ENCODE results near the gene SETBP1.
A peak's percentile ranks its signal among the peaks of the same experiment; 100 is the strongest.

SETBP1 gene

GRCh38 chr18:45014047-45014501, 333.4 kb downstream of the SETBP1 start:
- Histone ChIP-seq H3K27me3 (ENCODE audit: control insufficient read depth, insufficient read depth, low read length) (no peaks in the 10 kb centered on the region), H3K9me3 (ENCODE audit: control insufficient read depth, low read length) (no peaks in the 10 kb centered on the region), H3K4me1 (peaks cover 9% of the 10 kb centered on the region), H3K36me3 (ENCODE audit: control insufficient read depth, insufficient read depth, low read length) (no peaks in the 10 kb centered on the region), H3K27ac (no peak overlapping the region), H3K79me2 (peaks cover 13% of the 10 kb centered on the region), H3K9ac (no peak overlapping the region), H2AFZ (no peak overlapping the region), H3K4me3 (ENCODE audit: low read depth, low read length) (no peak overlapping the region), H3K4me2 (ENCODE audit: low read length) (no peak overlapping the region)
- TF ChIP-seq CTCF (IDR thresholded peaks at IDR 0.05): peak; percentile 36

- no peak overlapping the region for H3K4me2 ChIP-seq (ENCODE audit: low read length)
- H3K27me3 ChIP-seq (ENCODE audit: control insufficient read depth, insufficient read depth, low read length): no peaks in the 10 kb centered on the region
- TF ChIP-seq CTCF (IDR thresholded peaks at IDR 0.05): no peak
- H3K27ac ChIP-seq: no peak overlapping the region
- no peaks in the 10 kb centered on the region for H3K9me3 ChIP-seq (ENCODE audit: control insufficient read depth, low read length)
- peaks cover 13% of the 10 kb centered on the region for H3K79me2 ChIP-seq
- H2AFZ ChIP-seq: no peak overlapping the region
- peaks cover 6% of the 10 kb centered on the region for H3K4me1 ChIP-seq
- no peaks in the 10 kb centered on the region for H3K36me3 ChIP-seq (ENCODE audit: control insufficient read depth, insufficient read depth, low read length)
- no peak overlapping the region for H3K4me3 ChIP-seq (ENCODE audit: low read depth, low read length)
- no peak overlapping the region for H3K9ac ChIP-seq
Measured at GRCh38 chr18:45015788-45016128, 335.1 kb downstream of the SETBP1 start.

GRCh38 chr18:45019469-45019868, 338.8 kb downstream of the SETBP1 start:
- H3K79me2 ChIP-seq: peaks cover 5% of the 10 kb centered on the region
- no peaks in the 10 kb centered on the region for H3K4me1 ChIP-seq
- no peak overlapping the region for H3K27ac ChIP-seq

GRCh38 chr18:45023519-45023918, 342.8 kb downstream of the SETBP1 start:
- H3K79me2 ChIP-seq: peaks cover 2% of the 10 kb centered on the region

More at GRCh38 chr18:45019469-45019868, 338.8 kb downstream of the SETBP1 start:
- no peak overlapping the region for H2AFZ ChIP-seq
- no peak overlapping the region for H3K9ac ChIP-seq
- no peaks in the 10 kb centered on the region for H3K27me3 ChIP-seq (ENCODE audit: control insufficient read depth, insufficient read depth, low read length)
- H3K4me3 ChIP-seq (ENCODE audit: low read depth, low read length): no peak overlapping the region
- H3K4me2 ChIP-seq (ENCODE audit: low read length): no peak overlapping the region
- no peaks in the 10 kb centered on the region for H3K36me3 ChIP-seq (ENCODE audit: control insufficient read depth, insufficient read depth, low read length)
- no peaks in the 10 kb centered on the region for H3K9me3 ChIP-seq (ENCODE audit: control insufficient read depth, low read length)
- TF ChIP-seq CTCF (IDR thresholded peaks at IDR 0.05): no peak

More at GRCh38 chr18:45023519-45023918, 342.8 kb downstream of the SETBP1 start:
- H3K9me3 ChIP-seq (ENCODE audit: control insufficient read depth, low read length): no peaks in the 10 kb centered on the region
- no peak overlapping the region for H3K27ac ChIP-seq
- no peak overlapping the region for H3K4me3 ChIP-seq (ENCODE audit: low read depth, low read length)
- H3K27me3 ChIP-seq (ENCODE audit: control insufficient read depth, insufficient read depth, low read length): no peaks in the 10 kb centered on the region
- H3K9ac ChIP-seq: no peak overlapping the region
- no peaks in the 10 kb centered on the region for H3K4me1 ChIP-seq
- no peaks in the 10 kb centered on the region for H3K36me3 ChIP-seq (ENCODE audit: control insufficient read depth, insufficient read depth, low read length)
- no peak overlapping the region for H2AFZ ChIP-seq
- no peak for TF ChIP-seq CTCF (IDR thresholded peaks at IDR 0.05)
- H3K4me2 ChIP-seq (ENCODE audit: low read length): no peak overlapping the region

Measured in parathyroid adenoma (tissue), 2 donors.